ENCODE results near the gene ARHGAP25.

DNA sequence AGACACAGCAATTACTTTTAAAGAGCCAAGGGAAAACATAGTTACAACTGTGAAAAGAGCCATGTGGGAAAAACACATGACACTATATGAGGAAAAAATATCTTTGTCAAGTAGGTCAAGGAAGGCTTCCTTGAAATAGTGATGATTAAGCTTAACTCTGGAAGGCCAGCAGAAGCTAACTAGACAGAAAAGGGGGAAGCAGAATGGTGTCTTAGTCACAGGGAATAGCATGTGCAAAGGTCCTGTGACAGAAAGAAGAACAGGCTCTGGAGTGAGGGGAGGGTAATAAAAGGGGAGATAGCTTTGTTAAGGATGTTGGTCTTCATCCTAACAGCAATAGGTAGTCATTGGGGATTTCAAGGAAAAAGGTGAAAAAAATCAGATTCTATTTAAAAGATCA lies 64.0 kb downstream of the ARHGAP25 start:
- TF ChIP-seq ZNF274 (IDR thresholded peaks at IDR 0.05; ENCODE audit: low read depth, low read length): no peak
- TF ChIP-seq, protein P1, sequence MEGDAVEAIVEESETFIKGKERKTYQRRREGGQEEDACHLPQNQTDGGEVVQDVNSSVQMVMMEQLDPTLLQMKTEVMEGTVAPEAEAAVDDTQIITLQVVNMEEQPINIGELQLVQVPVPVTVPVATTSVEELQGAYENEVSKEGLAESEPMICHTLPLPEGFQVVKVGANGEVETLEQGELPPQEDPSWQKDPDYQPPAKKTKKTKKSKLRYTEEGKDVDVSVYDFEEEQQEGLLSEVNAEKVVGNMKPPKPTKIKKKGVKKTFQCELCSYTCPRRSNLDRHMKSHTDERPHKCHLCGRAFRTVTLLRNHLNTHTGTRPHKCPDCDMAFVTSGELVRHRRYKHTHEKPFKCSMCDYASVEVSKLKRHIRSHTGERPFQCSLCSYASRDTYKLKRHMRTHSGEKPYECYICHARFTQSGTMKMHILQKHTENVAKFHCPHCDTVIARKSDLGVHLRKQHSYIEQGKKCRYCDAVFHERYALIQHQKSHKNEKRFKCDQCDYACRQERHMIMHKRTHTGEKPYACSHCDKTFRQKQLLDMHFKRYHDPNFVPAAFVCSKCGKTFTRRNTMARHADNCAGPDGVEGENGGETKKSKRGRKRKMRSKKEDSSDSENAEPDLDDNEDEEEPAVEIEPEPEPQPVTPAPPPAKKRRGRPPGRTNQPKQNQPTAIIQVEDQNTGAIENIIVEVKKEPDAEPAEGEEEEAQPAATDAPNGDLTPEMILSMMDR (IDR thresholded peaks at IDR 0.05 in 2 of 3, conservative IDR thresholded peaks at IDR 0.05 in 1 of 3; ENCODE audit: borderline replicate concordance in 1 of 3, insufficient read depth in 1 of 3, low read depth in 2 of 3, low read length in 2 of 3): no peak
- no peak for TF ChIP-seq JUND (IDR thresholded peaks at IDR 0.05)
- no peak for TF ChIP-seq EZH2 (IDR thresholded peaks at IDR 0.05)
- TF ChIP-seq, protein P2, sequence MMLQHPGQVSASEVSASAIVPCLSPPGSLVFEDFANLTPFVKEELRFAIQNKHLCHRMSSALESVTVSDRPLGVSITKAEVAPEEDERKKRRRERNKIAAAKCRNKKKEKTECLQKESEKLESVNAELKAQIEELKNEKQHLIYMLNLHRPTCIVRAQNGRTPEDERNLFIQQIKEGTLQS (IDR thresholded peaks at IDR 0.05): no peak
